ENCODE measurements around the gene GSX2. TPM values are rescaled to one million over a fixed set of nuclear protein-coding genes. Genes with fewer than 3 reads are reported as not detected.
A peak's percentile ranks its signal among the peaks of the same experiment; 100 is the strongest.

GSX2 gene
- polyA plus RNA-seq, 1 of the 3 experiments (the other 2 are of a cell fraction), result 0.02 TPM

DNA sequence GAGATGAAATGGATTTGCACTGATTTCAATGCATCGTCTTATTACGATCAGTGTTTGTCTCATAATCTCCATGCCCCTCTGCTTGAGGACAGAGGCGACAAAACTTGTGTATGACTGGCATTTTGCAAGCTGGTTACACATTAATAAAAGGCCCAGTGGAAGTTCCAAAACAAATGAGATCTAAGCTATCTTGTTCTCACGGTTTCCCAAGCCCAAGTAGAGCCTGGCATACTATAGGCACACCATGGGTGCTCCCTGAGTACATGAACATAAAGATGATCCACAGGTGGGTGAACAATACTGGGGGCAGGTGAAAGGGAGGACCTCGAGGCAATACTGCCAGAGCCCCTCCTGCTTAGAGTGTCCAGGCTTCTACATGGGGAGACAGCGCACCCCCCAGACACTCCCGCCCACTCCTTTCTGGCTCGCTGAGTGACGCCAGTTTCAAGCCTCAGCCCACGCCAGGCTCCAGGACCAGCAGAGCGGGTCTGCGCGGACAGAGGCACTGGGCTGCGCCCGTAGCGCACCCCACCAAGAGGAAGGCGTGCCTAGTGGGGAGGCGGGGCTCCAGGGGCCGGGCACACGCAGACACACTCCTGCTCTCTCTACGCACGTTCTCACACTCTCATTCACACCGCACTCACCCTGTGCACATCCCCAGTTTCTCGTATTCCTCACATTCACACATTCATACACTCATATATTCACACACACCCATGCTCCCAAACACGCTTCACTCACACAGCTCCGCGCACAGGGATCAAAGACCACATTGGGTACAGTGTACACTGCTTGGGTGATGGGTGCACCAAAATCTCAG is 8.9 kb upstream of the GSX2 start:
- Histone ChIP-seq H3K9me2 (no peaks in the 10 kb centered on the region), H3K4me1 (ENCODE audit: control insufficient read depth in 1 of 2, insufficient read depth in 2 of 2, low read depth in 1 of 2, low read length in 1 of 2) (peaks cover 0 to 10% of the 10 kb centered on the region in 2 experiments; a peak in 2 of 4 replicates), H3K79me2 (ENCODE audit: insufficient read depth) (no peaks in the 10 kb centered on the region), H3K9ac (peak overlapping the region; percentile 33; the same call in 1 of the 2 replicates), H3F3A (replicated peaks; ENCODE audit: insufficient read depth) (no peaks in the 10 kb centered on the region), H4K20me1 (ENCODE audit: insufficient read depth) (no peaks in the 10 kb centered on the region), H3K4me2 (peak overlapping the region; percentile 86), H2AFZ (ENCODE audit: low read depth) (peak overlapping the region; percentile 93; the same call in 1 of the 2 replicates), H3K36me3 (replicated peaks in 1 of 2; ENCODE audit: control insufficient read depth in 1 of 2, insufficient read depth in 2 of 2, low read length in 1 of 2) (no peaks in the 10 kb centered on the region), H3K4me3 (ENCODE audit: low read depth in 2 of 2, low read length in 1 of 2) (peak overlapping the region; percentile 54 to 71), H3K9me3 (no peaks in the 10 kb centered on the region), H3K27me3 (ENCODE audit: insufficient read depth) (peaks cover 1% of the 10 kb centered on the region; the same call in 1 of the 2 replicates), H3K27ac (ENCODE audit: low read depth in 2 of 2, low read length in 1 of 2) (peak overlapping the region in 1 of 2 experiments; percentile 75; a peak in 1 of 4 replicates)
- POLR2A ChIA-PET, result interaction anchor here (0.6 kb wide), 1 partner anchor 8 kb away, joined by 11 read pairs; no protein-coding TSS in a partner anchor
- DNase-seq, result peak; percentile 77
- 35% methylated on average over 19 of the region's 27 CpGs for WGBS (ENCODE audit: low lambda C conversion rate)
- CTCF ChIA-PET, result no interaction called here
- no peak for TF ChIP-seq MEF2A (IDR thresholded peaks at IDR 0.05; ENCODE audit: borderline replicate concordance, low read depth)
- TF ChIP-seq RFX5 (IDR thresholded peaks at IDR 0.05; ENCODE audit: low read length), result no peak
- no peak for TF ChIP-seq FOSL2 (IDR thresholded peaks at IDR 0.05; ENCODE audit: borderline replicate concordance, low read depth)
- TF ChIP-seq EP300 (IDR thresholded peaks at IDR 0.05; ENCODE audit: borderline replicate concordance in 1 of 2, low read depth in 1 of 2, low read length in 1 of 2), result no peak
- no peak for TF ChIP-seq FOXM1 (IDR thresholded peaks at IDR 0.05; ENCODE audit: low read depth)
- TF ChIP-seq, protein P1, sequence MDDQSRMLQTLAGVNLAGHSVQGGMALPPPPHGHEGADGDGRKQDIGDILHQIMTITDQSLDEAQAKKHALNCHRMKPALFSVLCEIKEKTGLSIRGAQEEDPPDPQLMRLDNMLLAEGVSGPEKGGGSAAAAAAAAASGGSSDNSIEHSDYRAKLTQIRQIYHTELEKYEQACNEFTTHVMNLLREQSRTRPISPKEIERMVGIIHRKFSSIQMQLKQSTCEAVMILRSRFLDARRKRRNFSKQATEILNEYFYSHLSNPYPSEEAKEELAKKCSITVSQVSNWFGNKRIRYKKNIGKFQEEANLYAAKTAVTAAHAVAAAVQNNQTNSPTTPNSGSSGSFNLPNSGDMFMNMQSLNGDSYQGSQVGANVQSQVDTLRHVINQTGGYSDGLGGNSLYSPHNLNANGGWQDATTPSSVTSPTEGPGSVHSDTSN (IDR thresholded peaks at IDR 0.05), result no peak
- TF ChIP-seq GATA2 (CRISPR knock-in tag; IDR thresholded peaks at IDR 0.05), result no peak
- no peak for TF ChIP-seq RAD21 (IDR thresholded peaks at IDR 0.05; ENCODE audit: low read length)
- TF ChIP-seq EZH2phosphoT487 (IDR thresholded peaks at IDR 0.05; ENCODE audit: borderline replicate concordance, low read depth), result no peak
- TF ChIP-seq, protein P2, sequence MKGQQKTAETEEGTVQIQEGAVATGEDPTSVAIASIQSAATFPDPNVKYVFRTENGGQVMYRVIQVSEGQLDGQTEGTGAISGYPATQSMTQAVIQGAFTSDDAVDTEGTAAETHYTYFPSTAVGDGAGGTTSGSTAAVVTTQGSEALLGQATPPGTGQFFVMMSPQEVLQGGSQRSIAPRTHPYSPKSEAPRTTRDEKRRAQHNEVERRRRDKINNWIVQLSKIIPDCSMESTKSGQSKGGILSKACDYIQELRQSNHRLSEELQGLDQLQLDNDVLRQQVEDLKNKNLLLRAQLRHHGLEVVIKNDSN (IDR thresholded peaks at IDR 0.05; ENCODE audit: borderline replicate concordance, low read depth), result no peak
- TF ChIP-seq, protein P3, sequence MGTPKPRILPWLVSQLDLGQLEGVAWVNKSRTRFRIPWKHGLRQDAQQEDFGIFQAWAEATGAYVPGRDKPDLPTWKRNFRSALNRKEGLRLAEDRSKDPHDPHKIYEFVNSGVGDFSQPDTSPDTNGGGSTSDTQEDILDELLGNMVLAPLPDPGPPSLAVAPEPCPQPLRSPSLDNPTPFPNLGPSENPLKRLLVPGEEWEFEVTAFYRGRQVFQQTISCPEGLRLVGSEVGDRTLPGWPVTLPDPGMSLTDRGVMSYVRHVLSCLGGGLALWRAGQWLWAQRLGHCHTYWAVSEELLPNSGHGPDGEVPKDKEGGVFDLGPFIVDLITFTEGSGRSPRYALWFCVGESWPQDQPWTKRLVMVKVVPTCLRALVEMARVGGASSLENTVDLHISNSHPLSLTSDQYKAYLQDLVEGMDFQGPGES (IDR thresholded peaks at IDR 0.05; ENCODE audit: low read depth, low read length), result no peak
- TF ChIP-seq ELF1 (IDR thresholded peaks at IDR 0.05), result no peak
- no peak for TF ChIP-seq SIN3A (IDR thresholded peaks at IDR 0.05; ENCODE audit: borderline replicate concordance, low read depth, low read length)
- no peak for TF ChIP-seq NRF1 (IDR thresholded peaks at IDR 0.05; ENCODE audit: low read depth, low read length)
- TF ChIP-seq, protein P4, sequence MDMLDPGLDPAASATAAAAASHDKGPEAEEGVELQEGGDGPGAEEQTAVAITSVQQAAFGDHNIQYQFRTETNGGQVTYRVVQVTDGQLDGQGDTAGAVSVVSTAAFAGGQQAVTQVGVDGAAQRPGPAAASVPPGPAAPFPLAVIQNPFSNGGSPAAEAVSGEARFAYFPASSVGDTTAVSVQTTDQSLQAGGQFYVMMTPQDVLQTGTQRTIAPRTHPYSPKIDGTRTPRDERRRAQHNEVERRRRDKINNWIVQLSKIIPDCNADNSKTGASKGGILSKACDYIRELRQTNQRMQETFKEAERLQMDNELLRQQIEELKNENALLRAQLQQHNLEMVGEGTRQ (IDR thresholded peaks at IDR 0.05; ENCODE audit: borderline replicate concordance, low read depth, low read length), result no peak
- no peak for TF ChIP-seq POLR2AphosphoS5 (IDR thresholded peaks at IDR 0.05; ENCODE audit: low read depth, low read length)
- TF ChIP-seq, protein P5, sequence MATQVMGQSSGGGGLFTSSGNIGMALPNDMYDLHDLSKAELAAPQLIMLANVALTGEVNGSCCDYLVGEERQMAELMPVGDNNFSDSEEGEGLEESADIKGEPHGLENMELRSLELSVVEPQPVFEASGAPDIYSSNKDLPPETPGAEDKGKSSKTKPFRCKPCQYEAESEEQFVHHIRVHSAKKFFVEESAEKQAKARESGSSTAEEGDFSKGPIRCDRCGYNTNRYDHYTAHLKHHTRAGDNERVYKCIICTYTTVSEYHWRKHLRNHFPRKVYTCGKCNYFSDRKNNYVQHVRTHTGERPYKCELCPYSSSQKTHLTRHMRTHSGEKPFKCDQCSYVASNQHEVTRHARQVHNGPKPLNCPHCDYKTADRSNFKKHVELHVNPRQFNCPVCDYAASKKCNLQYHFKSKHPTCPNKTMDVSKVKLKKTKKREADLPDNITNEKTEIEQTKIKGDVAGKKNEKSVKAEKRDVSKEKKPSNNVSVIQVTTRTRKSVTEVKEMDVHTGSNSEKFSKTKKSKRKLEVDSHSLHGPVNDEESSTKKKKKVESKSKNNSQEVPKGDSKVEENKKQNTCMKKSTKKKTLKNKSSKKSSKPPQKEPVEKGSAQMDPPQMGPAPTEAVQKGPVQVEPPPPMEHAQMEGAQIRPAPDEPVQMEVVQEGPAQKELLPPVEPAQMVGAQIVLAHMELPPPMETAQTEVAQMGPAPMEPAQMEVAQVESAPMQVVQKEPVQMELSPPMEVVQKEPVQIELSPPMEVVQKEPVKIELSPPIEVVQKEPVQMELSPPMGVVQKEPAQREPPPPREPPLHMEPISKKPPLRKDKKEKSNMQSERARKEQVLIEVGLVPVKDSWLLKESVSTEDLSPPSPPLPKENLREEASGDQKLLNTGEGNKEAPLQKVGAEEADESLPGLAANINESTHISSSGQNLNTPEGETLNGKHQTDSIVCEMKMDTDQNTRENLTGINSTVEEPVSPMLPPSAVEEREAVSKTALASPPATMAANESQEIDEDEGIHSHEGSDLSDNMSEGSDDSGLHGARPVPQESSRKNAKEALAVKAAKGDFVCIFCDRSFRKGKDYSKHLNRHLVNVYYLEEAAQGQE (IDR thresholded peaks at IDR 0.05; ENCODE audit: low read depth, low read length), result no peak
- TF ChIP-seq SMC3 (IDR thresholded peaks at IDR 0.05; ENCODE audit: low read depth, low read length), result no peak
- no peak for TF ChIP-seq GABPA (IDR thresholded peaks at IDR 0.05; ENCODE audit: low read depth)
